Measurements from ENCODE around the gene OSBPL10. TPM values are rescaled to one million over a fixed set of nuclear protein-coding genes. Genes with fewer than 3 reads are reported as not detected.

Gene OSBPL10
- total RNA-seq, 1 donor from 2014 or later = 8.4 TPM

DNA sequence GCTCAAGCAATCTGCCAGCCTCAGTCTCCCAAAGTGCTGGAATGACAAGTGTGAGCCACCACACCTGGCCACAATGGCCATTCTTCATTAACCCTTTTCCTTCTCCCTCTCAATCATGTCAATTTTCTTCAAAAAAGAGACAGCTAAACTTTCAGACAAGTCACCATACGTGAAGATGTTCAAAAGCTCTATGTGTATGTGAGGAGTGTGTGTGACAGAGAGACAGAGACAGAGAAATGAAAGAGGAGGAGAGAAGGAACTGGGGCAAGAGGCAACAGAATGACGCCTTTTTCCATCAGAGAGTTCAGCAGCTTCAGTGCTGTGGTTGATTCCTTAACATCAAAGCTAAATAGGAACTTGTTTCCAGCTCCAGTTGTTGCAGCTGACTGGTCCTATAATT, 27.4 kb downstream of the OSBPL10 start:
- no peak for DNase-seq (ENCODE audit: low spot score)
- Mint-ChIP-seq H3K4me3 (no peak overlapping the region), H3K4me1 (peaks cover 5% of the 10 kb centered on the region), H3K36me3 (no peaks in the 10 kb centered on the region), H3K27me3 (ENCODE audit: insufficient read depth, low read depth) (peaks cover 2% of the 10 kb centered on the region), H3K9me3 (peaks cover 12% of the 10 kb centered on the region), H3K27ac (no peak overlapping the region)
- Histone ChIP-seq H3K9me3 (ENCODE audit: low read depth) (peaks cover 8% of the 10 kb centered on the region), H3K36me3 (no peaks in the 10 kb centered on the region), H4K20me1 (ENCODE audit: low read depth) (no peaks in the 10 kb centered on the region), H3K9ac (no peak overlapping the region), H3F3A (ENCODE audit: low read depth) (peaks cover 8% of the 10 kb centered on the region), H3K79me2 (ENCODE audit: low read depth) (peaks cover 5% of the 10 kb centered on the region), H3K4me2 (no peak overlapping the region), H3K27me3 (no peaks in the 10 kb centered on the region), H2AFZ (replicated peaks) (peak overlapping the region; percentile 74), H3K4me3 (no peak overlapping the region), H3K4me1 (peaks cover 11% of the 10 kb centered on the region), H3K27ac (peak overlapping the region; percentile 31)
- TF ChIP-seq EZH2 (IDR thresholded peaks at IDR 0.05) = no peak
- no peak for TF ChIP-seq EZH2phosphoT487 (IDR thresholded peaks at IDR 0.05)
- TF ChIP-seq, protein P1, sequence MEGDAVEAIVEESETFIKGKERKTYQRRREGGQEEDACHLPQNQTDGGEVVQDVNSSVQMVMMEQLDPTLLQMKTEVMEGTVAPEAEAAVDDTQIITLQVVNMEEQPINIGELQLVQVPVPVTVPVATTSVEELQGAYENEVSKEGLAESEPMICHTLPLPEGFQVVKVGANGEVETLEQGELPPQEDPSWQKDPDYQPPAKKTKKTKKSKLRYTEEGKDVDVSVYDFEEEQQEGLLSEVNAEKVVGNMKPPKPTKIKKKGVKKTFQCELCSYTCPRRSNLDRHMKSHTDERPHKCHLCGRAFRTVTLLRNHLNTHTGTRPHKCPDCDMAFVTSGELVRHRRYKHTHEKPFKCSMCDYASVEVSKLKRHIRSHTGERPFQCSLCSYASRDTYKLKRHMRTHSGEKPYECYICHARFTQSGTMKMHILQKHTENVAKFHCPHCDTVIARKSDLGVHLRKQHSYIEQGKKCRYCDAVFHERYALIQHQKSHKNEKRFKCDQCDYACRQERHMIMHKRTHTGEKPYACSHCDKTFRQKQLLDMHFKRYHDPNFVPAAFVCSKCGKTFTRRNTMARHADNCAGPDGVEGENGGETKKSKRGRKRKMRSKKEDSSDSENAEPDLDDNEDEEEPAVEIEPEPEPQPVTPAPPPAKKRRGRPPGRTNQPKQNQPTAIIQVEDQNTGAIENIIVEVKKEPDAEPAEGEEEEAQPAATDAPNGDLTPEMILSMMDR (IDR thresholded peaks at IDR 0.05) = no peak

GRCh38 chr3:31953091-31953490, 28.0 kb downstream of the OSBPL10 start:
- Mint-ChIP-seq H3K36me3 (no peaks in the 10 kb centered on the region), H3K9me3 (peaks cover 12% of the 10 kb centered on the region), H3K4me3 (no peak overlapping the region), H3K27ac (no peak overlapping the region), H3K27me3 (ENCODE audit: insufficient read depth, low read depth) (peaks cover 2% of the 10 kb centered on the region), H3K4me1 (no peaks in the 10 kb centered on the region)
- Histone ChIP-seq H2AFZ (replicated peaks) (no peak overlapping the region), H3K27ac (no peak overlapping the region), H3K36me3 (no peaks in the 10 kb centered on the region), H3K4me1 (peaks cover 7% of the 10 kb centered on the region), H4K20me1 (ENCODE audit: low read depth) (no peaks in the 10 kb centered on the region), H3K9ac (no peak overlapping the region), H3K79me2 (ENCODE audit: low read depth) (peaks cover 5% of the 10 kb centered on the region), H3K4me2 (no peak overlapping the region), H3K9me3 (ENCODE audit: low read depth) (peaks cover 8% of the 10 kb centered on the region), H3F3A (ENCODE audit: low read depth) (peaks cover 8% of the 10 kb centered on the region), H3K27me3 (no peaks in the 10 kb centered on the region), H3K4me3 (no peak overlapping the region)
- no peak for DNase-seq (ENCODE audit: low spot score)
- TF ChIP-seq EZH2phosphoT487 (IDR thresholded peaks at IDR 0.05) = no peak
- TF ChIP-seq, protein P1 (IDR thresholded peaks at IDR 0.05) = no peak
- TF ChIP-seq EZH2 (IDR thresholded peaks at IDR 0.05) = no peak

DNA sequence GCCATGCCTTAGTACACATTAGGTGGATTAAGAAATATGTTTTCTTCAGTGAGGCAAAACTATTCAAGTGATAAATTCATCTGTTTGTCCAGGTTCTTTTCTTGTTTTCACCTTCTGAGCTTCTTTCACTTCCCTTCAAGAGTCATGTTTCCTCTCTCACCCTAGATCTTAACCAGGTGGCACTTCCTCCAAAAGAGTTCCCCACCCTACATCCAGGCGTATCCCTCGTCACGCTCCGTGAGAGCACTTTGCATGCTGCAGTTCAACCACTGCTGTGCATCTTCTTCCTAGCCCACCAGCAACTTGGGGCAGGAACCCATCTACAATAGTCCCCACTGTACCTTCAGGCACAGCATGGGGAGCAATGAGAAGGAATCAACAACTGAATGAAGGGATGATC, 28.9 kb downstream of the OSBPL10 start:
- H3K9ac ChIP-seq = no peak overlapping the region
- TF ChIP-seq, protein P1 (IDR thresholded peaks at IDR 0.05) = no peak
- no peak for TF ChIP-seq EZH2 (IDR thresholded peaks at IDR 0.05)
- no peak for TF ChIP-seq EZH2phosphoT487 (IDR thresholded peaks at IDR 0.05)
- Mint-ChIP-seq H3K36me3 (no peaks in the 10 kb centered on the region), H3K27ac (no peak overlapping the region), H3K9me3 (peaks cover 12% of the 10 kb centered on the region), H3K4me3 (no peak overlapping the region), H3K27me3 (ENCODE audit: insufficient read depth, low read depth) (peaks cover 2% of the 10 kb centered on the region), H3K4me1 (no peaks in the 10 kb centered on the region)
- no peaks in the 10 kb centered on the region for H3K27me3 ChIP-seq
- no peak overlapping the region for H3K4me2 ChIP-seq
- peaks cover 8% of the 10 kb centered on the region for H3K9me3 ChIP-seq (ENCODE audit: low read depth)
- H3K4me1 ChIP-seq = peaks cover 7% of the 10 kb centered on the region
- H2AFZ ChIP-seq (replicated peaks) = no peak overlapping the region
- no peaks in the 10 kb centered on the region for H3K36me3 ChIP-seq
- H3K27ac ChIP-seq = no peak overlapping the region
- no peaks in the 10 kb centered on the region for H4K20me1 ChIP-seq (ENCODE audit: low read depth)
- peaks cover 8% of the 10 kb centered on the region for H3F3A ChIP-seq (ENCODE audit: low read depth)
- peaks cover 1% of the 10 kb centered on the region for H3K79me2 ChIP-seq (ENCODE audit: low read depth)
- H3K4me3 ChIP-seq = no peak overlapping the region
- DNase-seq (ENCODE audit: low spot score) = no peak

All from neural progenitor cell (in vitro differentiated cells).